ENCODE data around the gene ZNF221.

Gene ZNF221

DNA sequence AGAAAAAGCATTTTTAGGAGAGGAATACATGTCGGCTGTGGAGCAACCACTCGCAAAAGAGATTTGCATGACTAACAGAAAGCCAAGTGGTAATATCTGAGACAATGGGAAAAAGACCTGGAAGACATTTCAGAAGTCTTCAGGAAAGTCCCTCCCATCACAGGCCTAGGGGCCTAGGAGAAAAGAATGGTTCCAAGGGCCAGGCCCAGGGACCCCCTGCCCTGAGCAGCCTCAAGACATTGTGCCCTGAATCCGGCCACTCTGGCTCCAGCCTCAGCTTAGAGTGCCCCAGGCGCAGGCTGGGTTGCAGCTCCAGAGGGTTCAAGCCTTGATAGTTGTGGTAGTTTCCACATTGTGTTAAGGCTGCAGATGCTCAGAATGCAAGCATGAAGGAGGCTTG is 9.4 kb downstream of the ZNF221 start:
- DNase-seq = no peak

DNA sequence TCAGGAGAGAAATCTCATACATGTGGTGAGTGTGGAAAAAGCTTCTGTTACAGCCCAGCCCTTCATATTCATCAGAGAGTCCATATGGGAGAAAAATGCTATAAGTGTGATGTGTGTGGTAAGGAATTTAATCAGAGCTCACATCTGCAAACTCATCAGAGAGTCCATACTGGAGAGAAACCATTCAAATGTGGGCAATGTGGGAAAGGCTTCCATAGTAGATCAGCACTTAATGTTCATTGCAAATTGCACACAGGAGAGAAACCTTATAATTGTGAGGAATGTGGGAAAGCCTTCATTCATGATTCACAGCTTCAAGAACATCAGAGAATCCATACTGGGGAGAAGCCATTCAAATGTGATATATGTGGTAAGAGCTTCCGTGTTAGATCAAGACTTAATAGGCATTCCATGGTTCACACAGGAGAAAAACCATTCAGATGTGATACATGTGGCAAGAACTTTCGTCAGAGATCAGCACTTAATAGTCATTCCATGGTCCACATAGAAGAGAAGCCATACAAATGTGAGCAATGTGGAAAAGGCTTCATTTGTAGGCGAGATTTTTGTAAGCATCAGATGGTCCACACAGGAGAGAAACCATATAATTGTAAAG is 15.2 kb downstream of the ZNF221 start:
- no peak for DNase-seq

- DNase-seq = no peak
These were observed 25.7 kb downstream of the ZNF221 start for GRCh38 chr19:43976732-43977131.

DNA sequence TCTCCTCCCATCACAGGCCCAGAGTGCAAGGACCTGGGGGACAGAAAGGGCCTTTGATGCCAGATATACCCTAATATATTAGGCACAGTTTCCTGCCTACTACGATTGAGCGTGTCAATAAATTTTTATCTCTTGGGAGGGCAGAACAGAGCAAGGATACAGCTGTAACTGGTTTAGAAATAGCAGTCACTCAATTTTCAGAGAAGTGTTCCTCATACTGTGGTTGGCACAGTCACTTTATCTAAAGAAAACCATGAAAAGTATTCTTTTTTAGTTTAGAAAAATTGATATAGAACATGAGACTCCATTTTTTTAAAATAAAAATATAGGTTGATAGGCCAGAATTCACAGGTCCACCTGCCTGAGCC is 32.5 kb downstream of the ZNF221 start:
- no peak for DNase-seq

DNA sequence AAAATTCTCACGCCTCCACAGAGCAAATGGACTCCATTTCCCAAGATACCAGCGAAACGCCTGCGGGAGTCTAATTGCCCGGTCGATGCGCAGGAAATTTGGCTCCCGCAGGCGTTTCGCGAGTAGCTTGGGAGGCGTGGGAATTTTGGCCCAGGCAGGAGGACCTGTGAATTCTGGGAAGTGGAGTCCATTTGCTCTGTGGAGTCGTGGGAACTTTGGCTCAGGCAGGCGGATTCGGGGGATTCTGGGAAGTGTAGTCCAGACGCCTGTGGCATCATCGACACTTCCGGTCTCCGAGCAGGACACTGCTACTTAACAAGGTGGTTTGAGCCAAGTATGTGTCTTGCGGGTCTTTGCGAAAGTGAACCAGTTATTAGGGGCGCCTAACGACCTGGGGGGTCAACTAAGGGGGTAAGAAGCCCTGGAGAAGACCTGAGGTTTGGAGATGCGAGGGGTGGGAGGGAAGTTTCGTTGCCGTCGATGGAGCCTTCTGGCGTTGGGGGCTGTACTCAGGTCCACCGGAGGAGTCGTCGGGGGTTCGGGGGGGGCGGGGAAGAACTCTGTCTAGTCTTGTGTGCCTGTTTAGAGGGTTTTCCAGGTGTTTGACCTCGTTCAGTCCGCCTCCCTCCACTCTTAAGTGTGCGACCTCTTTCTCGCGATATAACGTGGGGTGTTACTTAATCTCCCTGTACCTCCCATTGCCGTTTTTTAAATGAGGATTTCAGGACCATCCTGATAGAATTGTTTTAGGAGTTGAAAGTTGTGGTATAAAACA is 33.1 kb downstream of the ZNF221 start, which contains the start of gene ZNF155:
Gene ZNF155, plus strand, starts transcription at position 277 of the 775 bp plus-strand sequence. CDS start 4,356 bp downstream, outside the sequence.
- peak; percentile 65 to 72 for DNase-seq

DNA sequence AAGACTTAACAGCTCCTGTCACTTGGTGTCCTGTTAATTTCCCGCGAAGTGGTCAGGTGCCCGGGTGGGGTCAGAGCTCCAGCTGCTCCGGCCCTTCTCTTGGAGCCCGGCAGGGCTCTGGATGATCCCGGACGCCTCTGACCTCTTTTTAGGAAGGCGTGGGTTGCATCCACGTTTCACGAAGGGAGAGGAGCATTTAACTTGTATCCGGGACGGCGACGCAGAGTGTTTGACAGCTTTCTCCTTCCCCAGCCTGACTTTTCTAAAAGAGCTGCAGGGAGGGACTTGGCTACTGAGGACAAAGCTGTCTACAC is 33.6 kb downstream of the ZNF221 start:
- DNase-seq = no peak

- no peak for DNase-seq
These were observed 46.7 kb downstream of the ZNF221 start for GRCh38 chr19:43997631-43998290.

DNA sequence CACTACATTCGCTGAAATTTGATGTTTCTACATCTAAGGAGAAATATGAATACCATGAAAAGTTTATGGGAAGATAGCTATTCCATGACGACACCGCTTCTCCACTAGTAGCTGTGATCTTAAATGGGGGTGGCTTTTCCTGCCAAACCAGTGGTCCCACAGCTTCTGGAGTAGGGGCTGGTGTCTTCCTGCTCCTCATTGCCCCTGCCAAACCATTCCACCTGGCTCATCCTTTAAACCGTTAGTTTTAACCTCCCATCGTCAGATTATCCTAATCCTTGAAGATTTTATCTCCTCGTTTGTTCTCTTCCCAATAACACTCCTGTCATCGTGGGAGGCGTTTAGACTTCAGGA is 51.2 kb downstream of the ZNF221 start:
- no peak for DNase-seq

- DNase-seq = peak; percentile 81 to 82
These were observed 51.8 kb downstream of the ZNF221 start, which contains the start of gene ZNF230 for GRCh38 chr19:44002566-44003460. Gene ZNF230 (plus strand): TSS chr19:44002957. CDS start chr19:44007079, 4,122 bp downstream.

- DNase-seq = no peak
These were observed 52.5 kb downstream of the ZNF221 start for GRCh38 chr19:44003461-44004009.

- DNase-seq = no peak
These were observed 54.9 kb downstream of the ZNF221 start for GRCh38 chr19:44005973-44006372.

- DNase-seq = no peak
These were observed 56.4 kb downstream of the ZNF221 start for GRCh38 chr19:44007473-44007872.

GRCh38 chr19:44010468-44010867 is 59.4 kb downstream of the ZNF221 start:
- DNase-seq = no peak
